GM23338 (cell line): ENCODE measurements around the gene IL11RA. TPM values are rescaled to one million over a fixed set of nuclear protein-coding genes. Genes with fewer than 3 reads are reported as not detected.

ENCODE experiments used
- ATAC-seq: fragments of 200-7000 bp; cut with Tn5 transposase; 3 replicates; pipeline ENCODE4 v1.9.1; 2020
- DNase-seq: peaks from one replicate; pipeline ENCODE4 v3.0.0-alpha.2; 2015; ENCODE audit warnings: low spot score
- H2AFZ ChIP-seq: fragments of 200-600 bp; sonication (generic); 2 replicates; pipeline ENCODE4 v1.8.0; 2016; ENCODE audit warnings: antibody characterized with exemption, mild to moderate bottlenecking, moderate library complexity
- H3F3A ChIP-seq: fragments of 200-600 bp; sonication (generic); replicated peaks from 2 replicates; pipeline ENCODE4 v1.8.0; 2017; ENCODE audit warnings: antibody characterized with exemption, mixed run types, low read depth
- H3K27ac ChIP-seq: fragments of 200-600 bp; sonication (generic); 2 replicates; pipeline ENCODE4 v1.6.1; 2016; ENCODE audit warnings: low read depth
- H3K27me3 ChIP-seq: fragments of 200-600 bp; sonication (generic); 2 replicates; pipeline ENCODE4 v1.8.0; 2016; ENCODE audit warnings: mild to moderate bottlenecking, mixed run types, moderate library complexity; ENCODE audit not compliant: insufficient read depth
- H3K36me3 ChIP-seq: fragments of 200-600 bp; sonication (generic); 2 replicates; pipeline ENCODE4 v1.8.0; 2016; ENCODE audit warnings: mild to moderate bottlenecking; ENCODE audit not compliant: insufficient read depth
- H3K4me1 ChIP-seq: fragments of 200-600 bp; sonication (generic); 2 replicates; pipeline ENCODE4 v1.8.0; 2016; ENCODE audit warnings: mild to moderate bottlenecking, moderate library complexity; ENCODE audit not compliant: insufficient read depth
- H3K4me2 ChIP-seq: fragments of 200-600 bp; sonication (generic); 2 replicates; pipeline ENCODE4 v1.7.1; 2017; ENCODE audit warnings: mixed run types
- H3K4me3 ChIP-seq: fragments of 200-600 bp; sonication (generic); 2 replicates; pipeline ENCODE4 v1.6.1; 2016; ENCODE audit warnings: mixed run types
- H3K79me2 ChIP-seq: fragments of 200-600 bp; sonication (generic); replicated peaks from 2 replicates; pipeline ENCODE4 v1.8.0; 2017; ENCODE audit warnings: mild to moderate bottlenecking; ENCODE audit not compliant: insufficient read depth
- H3K9me2 ChIP-seq: fragments of 200-600 bp; sonication (generic); 2 replicates; pipeline ENCODE4 v1.8.0; 2017; ENCODE audit not compliant: insufficient read depth
- H4K20me1 ChIP-seq: fragments of 200-600 bp; sonication (generic); replicated peaks from 2 replicates; pipeline ENCODE4 v1.8.0; 2017; ENCODE audit warnings: mild to moderate bottlenecking; ENCODE audit not compliant: insufficient read depth
- H3K27ac Mint-ChIP-seq: 2 replicates; pipeline ENCODE4 v1.8.0; 2020; ENCODE audit warnings: inconsistent platforms, mild to moderate bottlenecking, moderate library complexity, mixed read lengths
- H3K27me3 Mint-ChIP-seq: 3 replicates; pipeline ENCODE4 v1.8.0; 2022; ENCODE audit warnings: low read depth, mild to moderate bottlenecking, moderate library complexity, mixed read lengths, inconsistent platforms; ENCODE audit not compliant: insufficient read depth, poor library complexity
- H3K36me3 Mint-ChIP-seq: 3 replicates; pipeline ENCODE4 v1.8.0; 2021; ENCODE audit warnings: low read depth, mild to moderate bottlenecking, inconsistent platforms, moderate library complexity, mixed read lengths
- H3K4me1 Mint-ChIP-seq: 3 replicates; pipeline ENCODE4 v1.8.0; 2020; ENCODE audit warnings: mild to moderate bottlenecking, inconsistent platforms, mixed read lengths
- H3K4me3 Mint-ChIP-seq: 3 replicates; pipeline ENCODE4 v1.8.0; 2021; ENCODE audit warnings: moderate library complexity, mild to moderate bottlenecking, inconsistent platforms, mixed read lengths
- H3K9me3 Mint-ChIP-seq: 3 replicates; pipeline ENCODE4 v1.8.0; 2020; ENCODE audit warnings: moderate library complexity, mild to moderate bottlenecking, inconsistent platforms, mixed read lengths
- EZH2phosphoT487 ChIP-seq: fragments of 200-600 bp; sonication (generic); IDR thresholded peaks from one replicate; pipeline ENCODE4 v1.8.1; 2018; ENCODE audit warnings: antibody characterized with exemption; ENCODE audit not compliant: unreplicated experiment
- JUNB ChIP-seq: IDR thresholded peaks from one replicate; pipeline ENCODE4 v1.6.1; 2016; ENCODE audit warnings: antibody characterized with exemption; ENCODE audit not compliant: unreplicated experiment
- STAT1 ChIP-seq: IDR thresholded peaks from one replicate; pipeline ENCODE4 v1.6.1; 2016; ENCODE audit warnings: antibody characterized with exemption; ENCODE audit not compliant: unreplicated experiment
- ZNF462 ChIP-seq: fragments of 250-450 bp; sonication (Bioruptor Pico); IDR thresholded peaks from 2 replicates; pipeline ENCODE4 v1.5.0; 2020; ENCODE audit warnings: mild to moderate bottlenecking, moderate library complexity
- polyA plus RNA-seq: library from polyadenylated mRNA; unstranded; fragments of >200 nt; fragmentation: Nextera tagmentation; extraction: Ambion mirVana; gene quantifications from 2 replicates; pipeline ENCODE4 v1.2.1, GENCODE V29; 2016
- total RNA-seq: library from RNA; depleted of rRNA; stranded (reverse); fragments of >200 nt; shearing (Covaris generic); gene quantifications from 2 replicates; pipeline ENCODE4 v1.2.3, GENCODE V29; 2014
- TF ChIP-seq, protein P1 (sequence below), 2 experiments: fragments of 200-600 bp in 1 of 2; sonication (generic) in 1 of 2; conservative IDR thresholded peaks; 2 replicates each; pipeline versions ENCODE4 v1.5.1 to v1.6.1; 2016 to 2017; ENCODE audit warnings: antibody characterized with exemption in 2 of 2, low read depth in 2 of 2, mild to moderate bottlenecking in 2 of 2, moderate library complexity in 1 of 2

Gene IL11RA
- total and polyA plus RNA-seq, 2 experiments from 2014 or later = 3.1 to 5.8 TPM

DNA sequence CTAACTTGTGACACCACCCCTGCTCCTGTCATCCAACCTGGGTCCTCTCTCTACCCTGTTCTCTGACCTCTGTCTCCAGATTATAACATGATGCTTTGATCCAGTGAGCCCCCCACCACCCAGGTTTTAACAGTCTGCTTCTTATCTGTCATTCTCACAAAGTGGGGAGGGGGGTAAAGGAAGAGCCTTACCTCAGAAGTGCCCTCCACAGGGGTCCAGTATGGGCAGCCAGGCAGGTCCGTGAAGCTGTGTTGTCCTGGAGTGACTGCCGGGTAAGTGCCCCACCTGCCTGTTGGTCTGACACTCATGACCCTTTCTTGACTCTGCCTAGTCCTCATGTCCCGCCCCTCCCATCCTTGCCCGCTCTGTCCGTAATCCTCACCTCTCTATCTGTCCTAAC, 3.4 kb downstream of the IL11RA start:
- Histone ChIP-seq H3F3A (0 out of 2 replicates have a peak, but pooled peaks cover 4% of the 10 kb centered on the region), H2AFZ (no peak overlapping the region), H3K36me3 (no peaks in the 10 kb centered on the region), H3K79me2 (no peaks in the 10 kb centered on the region), H3K9me2 (no peaks in the 10 kb centered on the region), H3K27ac (no peak overlapping the region), H3K4me1 (peaks cover 16% of the 10 kb centered on the region), H3K27me3 (no peaks in the 10 kb centered on the region), H3K4me3 (no peak overlapping the region), H3K4me2 (no peak overlapping the region), H4K20me1 (no peaks in the 10 kb centered on the region; the same call in 1 of the 2 replicates)
- Mint-ChIP-seq H3K36me3 (no peaks in the 10 kb centered on the region; the same call in 2 of the 3 replicates), H3K4me3 (no peak overlapping the region), H3K27me3 (peaks cover 22% of the 10 kb centered on the region), H3K4me1 (peaks cover 34% of the 10 kb centered on the region), H3K9me3 (no peaks in the 10 kb centered on the region; the same call in 2 of the 3 replicates), H3K27ac (no peak overlapping the region)
- no peak for ATAC-seq
- TF ChIP-seq EZH2phosphoT487 (no peak), JUNB (no peak), STAT1 (no peak), ZNF462 (no peak)
- TF ChIP-seq, protein P1, sequence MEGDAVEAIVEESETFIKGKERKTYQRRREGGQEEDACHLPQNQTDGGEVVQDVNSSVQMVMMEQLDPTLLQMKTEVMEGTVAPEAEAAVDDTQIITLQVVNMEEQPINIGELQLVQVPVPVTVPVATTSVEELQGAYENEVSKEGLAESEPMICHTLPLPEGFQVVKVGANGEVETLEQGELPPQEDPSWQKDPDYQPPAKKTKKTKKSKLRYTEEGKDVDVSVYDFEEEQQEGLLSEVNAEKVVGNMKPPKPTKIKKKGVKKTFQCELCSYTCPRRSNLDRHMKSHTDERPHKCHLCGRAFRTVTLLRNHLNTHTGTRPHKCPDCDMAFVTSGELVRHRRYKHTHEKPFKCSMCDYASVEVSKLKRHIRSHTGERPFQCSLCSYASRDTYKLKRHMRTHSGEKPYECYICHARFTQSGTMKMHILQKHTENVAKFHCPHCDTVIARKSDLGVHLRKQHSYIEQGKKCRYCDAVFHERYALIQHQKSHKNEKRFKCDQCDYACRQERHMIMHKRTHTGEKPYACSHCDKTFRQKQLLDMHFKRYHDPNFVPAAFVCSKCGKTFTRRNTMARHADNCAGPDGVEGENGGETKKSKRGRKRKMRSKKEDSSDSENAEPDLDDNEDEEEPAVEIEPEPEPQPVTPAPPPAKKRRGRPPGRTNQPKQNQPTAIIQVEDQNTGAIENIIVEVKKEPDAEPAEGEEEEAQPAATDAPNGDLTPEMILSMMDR (conservative IDR thresholded peaks at IDR 0.05; ENCODE audit: low read depth in 2 of 2) = no peak
- DNase-seq = no peak
